Stimulated activated CD4-positive, alpha-beta T cell treated with anti-CD3 and anti-CD28 coated beads, Interleukin-1b, Interleukin-23, amount 100 ng/mL, for 48 hours (primary cell): ENCODE measurements around the gene KEL.
"Not testable (repeated sequence)": the region's sequence is repeated elsewhere in the genome, so short reads cannot be mapped to it uniquely, and the experiment has no call there.

Experiments used
- DNase-seq: peaks from one replicate; pipeline ENCODE4 v3.0.0-alpha.2; 2020

Gene KEL, protein sequence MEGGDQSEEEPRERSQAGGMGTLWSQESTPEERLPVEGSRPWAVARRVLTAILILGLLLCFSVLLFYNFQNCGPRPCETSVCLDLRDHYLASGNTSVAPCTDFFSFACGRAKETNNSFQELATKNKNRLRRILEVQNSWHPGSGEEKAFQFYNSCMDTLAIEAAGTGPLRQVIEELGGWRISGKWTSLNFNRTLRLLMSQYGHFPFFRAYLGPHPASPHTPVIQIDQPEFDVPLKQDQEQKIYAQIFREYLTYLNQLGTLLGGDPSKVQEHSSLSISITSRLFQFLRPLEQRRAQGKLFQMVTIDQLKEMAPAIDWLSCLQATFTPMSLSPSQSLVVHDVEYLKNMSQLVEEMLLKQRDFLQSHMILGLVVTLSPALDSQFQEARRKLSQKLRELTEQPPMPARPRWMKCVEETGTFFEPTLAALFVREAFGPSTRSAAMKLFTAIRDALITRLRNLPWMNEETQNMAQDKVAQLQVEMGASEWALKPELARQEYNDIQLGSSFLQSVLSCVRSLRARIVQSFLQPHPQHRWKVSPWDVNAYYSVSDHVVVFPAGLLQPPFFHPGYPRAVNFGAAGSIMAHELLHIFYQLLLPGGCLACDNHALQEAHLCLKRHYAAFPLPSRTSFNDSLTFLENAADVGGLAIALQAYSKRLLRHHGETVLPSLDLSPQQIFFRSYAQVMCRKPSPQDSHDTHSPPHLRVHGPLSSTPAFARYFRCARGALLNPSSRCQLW

DNA sequence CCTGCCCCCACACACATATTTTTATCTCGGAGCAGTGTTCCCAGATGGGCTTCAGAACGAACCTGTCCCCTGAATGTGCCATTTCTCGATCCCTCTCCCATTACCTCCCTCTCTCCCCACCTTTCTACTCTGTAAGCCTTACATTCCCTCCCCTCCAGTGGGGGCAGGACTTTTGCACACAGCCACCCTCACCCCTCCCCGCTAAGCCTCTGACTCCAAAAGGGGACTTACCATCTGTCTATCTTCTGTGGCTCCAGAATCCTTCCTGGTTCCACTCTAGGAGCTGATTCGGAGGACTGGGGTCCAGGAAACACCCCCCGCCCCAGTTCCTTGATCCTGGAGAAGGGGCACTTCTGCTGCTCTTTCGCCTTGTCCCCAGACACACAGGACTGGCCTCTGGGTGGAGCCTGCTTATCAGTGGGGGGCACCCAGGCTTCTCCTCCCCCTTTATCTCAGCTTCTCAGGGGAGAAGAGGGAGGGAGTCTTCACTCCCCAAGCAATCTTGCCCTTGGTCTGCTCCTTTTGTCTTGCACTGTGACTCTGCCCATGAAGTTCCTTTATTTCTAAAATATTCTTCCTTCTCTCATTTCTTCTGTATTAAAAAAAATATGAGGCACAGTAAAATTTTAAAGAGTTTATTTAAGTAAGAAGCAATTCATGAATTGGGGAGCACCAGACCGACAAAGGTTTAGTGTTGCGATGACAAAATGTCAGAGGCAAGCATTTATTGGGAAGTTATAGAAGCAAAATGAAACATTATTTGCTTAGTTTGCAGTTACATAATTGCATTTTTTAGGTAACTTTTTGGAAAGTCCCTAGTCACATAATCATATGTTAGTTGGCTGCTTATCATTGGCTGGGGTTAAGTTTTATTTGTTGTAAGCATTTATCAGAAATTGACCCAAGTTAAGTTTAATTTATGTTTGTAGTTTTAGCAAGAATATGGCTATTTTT lies at the start of gene KEL:
KEL (minus strand) TSS at position 391 of the 954 bp plus-strand sequence; CDS start at position 234, 157 bp downstream.
- DNase-seq, result no peak

DNA sequence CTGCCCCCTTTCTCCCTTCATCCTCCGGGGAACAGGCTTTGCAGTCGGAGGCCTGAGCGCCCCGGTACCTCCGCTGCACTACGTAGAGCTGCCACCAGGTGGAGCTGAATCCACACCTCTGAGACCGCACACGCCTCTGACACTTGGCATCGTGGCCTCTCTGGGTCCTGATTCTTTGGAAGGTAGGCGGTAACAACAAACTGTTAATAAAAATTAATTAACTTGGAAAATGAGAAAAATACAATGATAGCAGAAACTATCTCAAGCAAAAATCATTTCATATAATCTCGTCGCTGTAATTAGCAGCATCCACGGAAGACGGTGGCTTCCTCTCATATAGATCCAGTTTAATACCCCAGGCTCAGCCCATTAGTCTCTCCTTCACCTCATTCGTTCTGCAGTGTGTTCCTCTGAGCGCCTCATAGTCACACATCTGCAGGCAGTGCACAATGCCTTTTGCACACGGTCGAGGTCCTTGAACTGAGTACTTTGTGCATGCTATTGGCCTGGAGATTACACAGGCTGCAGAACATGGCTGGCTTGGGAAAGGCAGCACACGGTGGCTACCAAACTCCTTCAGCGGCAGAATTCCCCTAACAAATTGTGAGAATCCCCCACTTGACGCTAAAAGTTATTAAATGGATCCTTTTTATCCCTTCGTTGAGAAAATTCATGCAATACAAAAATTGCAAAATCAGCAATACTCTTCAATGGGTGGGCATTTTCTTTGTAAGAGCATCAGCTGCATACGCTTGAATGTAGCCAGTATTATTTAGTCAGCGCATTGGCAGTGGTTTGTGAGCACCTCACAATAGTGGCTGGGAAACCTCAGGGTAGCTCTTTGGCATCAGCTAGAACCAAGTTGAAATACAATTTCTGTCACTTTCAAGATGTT lies 46.1 kb upstream of the KEL start:
- DNase-seq, result peak; percentile 76

DNA sequence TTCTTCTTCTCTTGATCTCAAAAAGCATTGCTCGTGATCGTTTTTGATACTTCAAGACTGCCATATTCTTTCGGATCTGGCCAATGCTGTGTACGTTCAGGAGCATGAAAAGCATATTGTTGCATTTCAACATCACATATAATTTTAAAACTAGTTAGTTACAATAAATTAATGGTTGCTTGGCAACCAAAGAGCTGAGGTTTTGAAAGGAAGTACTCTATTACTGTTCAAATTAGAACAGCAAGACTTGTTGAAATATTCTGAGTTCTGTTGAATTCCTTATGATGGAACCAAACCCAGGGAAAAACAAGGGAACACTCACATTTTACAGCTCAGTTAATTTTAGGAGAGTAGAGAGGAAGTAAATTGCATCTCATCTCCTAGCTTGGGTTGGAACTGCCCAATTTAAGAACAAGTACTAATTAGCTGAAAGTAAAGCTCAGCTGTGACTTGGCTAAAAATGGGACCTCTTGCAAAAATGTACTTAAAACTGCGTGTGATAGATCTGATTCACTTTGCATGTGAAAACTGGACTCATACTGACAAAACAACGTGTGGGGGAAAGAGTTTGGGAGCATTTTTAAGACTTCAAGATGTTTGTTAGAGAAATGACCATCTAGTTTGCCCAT lies 43.6 kb upstream of the KEL start:
- DNase-seq, result no peak

DNA sequence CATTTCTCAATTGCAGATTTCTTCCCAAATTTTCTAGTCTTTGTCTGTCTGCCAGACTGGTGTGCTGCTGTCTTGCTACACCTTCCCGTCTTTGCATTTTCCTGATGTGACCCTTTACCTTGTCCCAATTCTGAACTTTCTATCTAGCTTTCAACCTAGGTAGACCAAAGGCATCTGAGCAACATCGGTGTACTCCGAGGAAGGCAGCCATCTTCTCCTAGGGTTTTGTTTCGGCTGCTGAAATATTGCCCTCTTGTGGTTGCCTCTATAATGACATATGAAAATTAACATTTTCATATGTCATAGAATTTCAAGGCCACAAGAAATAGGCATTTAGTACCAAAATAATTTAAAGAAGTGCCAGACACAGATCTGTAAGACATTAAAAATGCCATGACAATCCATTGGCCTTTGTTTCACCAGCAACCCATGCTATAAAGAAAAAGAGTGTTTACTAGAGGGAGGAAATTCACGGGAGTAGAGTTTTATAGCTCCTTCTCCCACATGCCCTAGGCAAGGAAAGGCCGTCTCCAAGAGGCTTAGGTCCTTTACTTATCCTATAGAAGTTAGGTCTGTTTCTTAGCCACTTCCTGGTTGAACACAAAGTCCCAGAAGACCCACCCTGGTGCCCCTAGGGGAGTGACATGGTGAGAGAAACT lies 41.4 kb upstream of the KEL start:
- peak; percentile 10 for DNase-seq

DNA sequence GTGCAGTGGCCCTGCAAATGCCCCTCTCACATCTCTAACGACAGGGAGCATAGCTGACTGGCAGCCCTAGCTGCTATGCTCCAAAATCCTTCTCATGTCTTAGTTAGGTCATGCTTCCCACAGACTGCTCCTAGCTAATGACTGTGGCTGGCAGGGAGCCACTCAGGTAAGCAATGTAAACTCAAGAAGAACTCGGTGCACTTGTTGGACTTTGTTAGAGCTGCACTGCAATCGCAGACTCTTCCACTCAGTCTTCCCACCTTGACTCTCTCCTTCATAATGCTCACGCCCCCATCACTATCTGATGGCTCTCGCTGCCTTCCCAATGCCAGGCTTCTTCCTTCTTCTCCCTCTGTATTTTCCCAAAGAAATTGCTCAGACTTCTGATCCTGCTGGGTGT lies 40.7 kb upstream of the KEL start:
- no peak for DNase-seq

DNA sequence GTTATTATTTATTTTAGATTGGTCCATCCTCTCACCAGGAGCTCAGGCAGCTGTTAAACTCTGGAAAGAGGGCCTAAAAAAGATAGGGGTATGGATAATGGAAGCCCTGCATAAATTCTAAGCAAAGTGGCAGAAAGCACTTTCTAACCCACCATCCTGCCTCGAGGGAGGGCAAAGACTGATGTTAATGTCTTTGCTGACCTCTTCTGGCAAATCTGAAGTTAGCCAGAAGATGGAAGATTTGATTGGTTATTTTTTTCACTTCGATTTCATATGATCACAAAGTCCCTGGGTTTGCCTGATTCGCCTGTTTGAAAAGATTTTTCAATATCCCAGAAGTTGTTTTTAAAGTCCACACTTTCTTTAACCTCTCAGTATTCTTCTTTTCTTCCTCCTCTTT lies 39.9 kb upstream of the KEL start:
- DNase-seq, result no peak

DNA sequence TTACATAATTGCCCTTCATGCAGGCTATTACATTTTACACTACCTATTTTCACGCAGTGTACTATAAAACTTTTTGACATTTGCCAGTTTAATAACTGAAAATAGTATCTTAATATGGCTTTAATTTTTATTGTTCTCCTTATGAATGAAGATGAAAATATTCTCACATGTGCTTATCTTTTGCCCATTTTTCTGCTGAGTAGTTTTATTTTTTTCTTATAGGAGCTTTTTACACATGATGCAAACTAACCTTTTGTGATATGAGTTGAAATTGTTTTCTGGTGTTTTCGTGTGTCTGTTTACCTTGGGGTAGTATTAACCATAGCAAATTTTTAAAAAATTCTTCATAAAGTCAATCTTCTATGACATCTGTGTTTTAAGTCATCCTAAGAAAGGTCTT lies 38.5 kb upstream of the KEL start:
- DNase-seq, result no peak

DNA sequence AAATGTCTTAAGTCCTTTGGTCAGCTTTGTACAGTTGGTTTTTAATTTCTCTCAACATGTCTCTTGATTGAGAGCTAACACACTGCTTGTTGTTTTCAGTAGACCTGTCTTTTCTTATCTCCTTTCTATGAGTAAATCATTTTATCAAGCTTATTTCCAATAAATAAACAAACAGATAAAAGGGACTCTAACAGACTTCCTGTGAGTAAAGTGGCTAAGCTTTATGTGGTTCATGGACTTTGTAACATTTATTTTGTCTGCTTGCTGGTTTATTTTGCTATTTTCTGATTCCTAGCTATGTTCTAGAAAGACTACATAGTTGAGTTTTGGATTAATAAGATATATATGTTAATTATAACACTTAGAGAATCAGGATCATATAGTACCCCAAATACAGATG lies 37.6 kb upstream of the KEL start:
- no peak for DNase-seq

DNA sequence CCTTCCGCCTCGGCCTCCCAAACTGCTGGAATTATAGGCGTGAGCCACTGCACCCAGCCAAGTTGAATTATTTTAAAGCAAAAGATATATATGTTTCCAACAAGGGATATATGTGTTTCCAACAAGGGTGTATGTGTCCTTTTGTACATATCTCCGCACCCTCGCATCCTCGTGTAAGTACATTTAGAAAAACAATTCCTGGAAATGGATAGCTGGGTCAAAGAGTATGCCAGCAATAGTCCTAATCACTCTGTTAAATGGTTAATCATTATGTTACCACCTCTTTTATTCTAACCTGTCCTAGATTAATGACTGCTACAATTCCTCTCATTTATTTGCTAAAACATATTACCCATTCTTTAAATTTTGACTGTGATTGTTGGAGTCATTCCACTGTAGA lies 36.8 kb upstream of the KEL start:
- no peak for DNase-seq

DNA sequence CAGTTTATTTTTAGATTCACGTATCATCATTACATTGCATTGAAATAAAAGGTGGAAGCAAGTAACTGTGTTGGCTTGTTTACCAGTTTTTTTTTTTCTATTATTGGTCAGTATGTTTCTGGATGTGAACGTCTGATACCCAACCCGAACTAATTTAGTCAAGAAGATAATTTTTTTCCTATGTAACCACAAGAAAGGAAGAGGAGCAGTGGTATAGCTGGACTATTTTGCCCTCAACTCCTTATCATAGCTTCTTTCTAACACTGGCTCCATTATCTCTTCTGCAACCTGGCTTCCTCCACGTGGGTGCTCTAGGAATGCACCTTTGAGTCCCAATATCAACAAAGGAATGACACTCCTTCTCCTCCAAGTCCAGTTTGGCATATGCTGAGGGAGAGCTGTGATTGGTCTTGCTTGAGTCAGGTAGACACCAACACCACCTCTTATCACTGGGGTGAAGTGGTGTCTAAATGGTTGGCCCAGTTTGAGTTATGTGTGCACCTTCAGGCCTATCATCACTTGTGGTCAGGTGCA lies 35.4 kb upstream of the KEL start:
- DNase-seq, result no peak

DNA sequence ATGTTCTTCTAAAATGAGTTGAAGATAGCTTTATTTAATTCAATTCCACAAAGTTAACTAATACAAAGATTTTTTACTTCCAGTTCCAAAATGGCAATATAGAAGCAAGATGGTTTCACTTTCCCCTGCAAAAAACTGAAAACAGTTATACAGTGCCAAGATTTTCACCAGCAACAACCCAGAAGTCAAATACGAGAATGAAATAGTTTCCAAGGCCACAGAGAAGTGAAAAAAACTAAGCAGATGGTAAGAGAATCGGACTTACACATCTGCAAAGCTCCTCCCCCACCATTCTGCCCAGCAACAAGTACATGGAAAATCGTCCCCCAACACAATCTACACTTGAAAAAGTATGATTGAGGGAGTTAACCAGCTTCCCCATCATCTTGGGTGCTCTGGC lies 30.3 kb upstream of the KEL start:
- no peak for DNase-seq

DNA sequence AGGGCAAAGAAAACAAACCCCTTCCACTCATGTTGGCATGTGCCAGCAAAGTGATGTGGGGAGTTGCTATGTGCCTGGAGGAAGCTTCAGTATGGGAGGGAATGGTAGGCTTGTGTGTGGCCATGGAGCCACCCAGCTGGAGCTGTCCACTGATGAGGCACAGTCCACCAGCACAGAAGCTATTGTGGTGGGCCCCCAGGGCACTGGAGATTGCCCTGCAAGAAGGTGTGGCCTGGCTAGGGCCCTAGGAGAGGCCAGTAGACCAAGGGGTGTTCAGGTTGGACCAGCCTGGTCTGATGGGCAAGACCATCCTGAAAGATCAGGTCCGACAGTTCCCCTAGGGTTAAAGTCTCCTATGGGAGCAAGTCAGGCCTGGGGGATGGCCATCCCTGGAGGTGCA lies 22.1 kb upstream of the KEL start:
- DNase-seq, result no peak

DNA sequence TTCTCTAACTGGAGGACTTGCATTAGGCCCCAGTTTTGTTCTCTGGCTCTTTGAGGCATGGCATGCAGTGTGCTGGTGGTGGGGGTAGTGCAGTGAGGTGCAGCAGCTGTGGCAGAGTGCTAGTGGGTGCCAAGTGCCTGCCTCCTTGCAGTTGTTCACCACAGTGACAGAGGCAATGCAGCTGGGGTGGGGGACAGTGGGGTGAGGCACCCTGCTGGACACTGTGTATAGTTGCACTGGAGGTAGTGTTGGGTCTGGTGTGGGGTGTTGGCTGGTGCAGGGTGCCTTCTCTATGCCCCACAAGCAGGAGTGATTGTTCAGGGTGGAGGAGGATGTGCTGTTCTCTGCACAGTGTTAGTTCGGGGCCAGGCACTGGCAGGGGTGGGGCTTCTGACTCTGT lies 21.7 kb upstream of the KEL start:
- no peak for DNase-seq

DNA sequence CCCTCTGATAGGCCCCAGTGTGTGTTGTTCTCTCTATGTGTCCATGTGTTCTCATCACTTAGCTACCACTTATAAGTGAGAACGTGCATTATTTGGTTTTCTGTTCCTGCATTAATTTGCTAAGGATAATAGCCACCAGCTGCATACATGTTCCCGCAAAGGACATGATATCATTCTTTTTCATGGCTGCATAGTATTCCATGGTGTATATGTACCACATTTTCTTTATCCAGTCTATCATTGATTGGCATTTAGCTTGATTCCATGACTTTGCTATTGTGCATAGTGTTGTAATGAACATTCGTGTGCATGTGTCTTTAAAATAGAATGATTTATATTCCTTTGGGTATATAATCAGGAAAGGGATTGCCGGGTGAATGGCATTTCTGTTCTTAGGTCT lies 16.2 kb upstream of the KEL start:
- DNase-seq, result not testable (repeated sequence)

DNA sequence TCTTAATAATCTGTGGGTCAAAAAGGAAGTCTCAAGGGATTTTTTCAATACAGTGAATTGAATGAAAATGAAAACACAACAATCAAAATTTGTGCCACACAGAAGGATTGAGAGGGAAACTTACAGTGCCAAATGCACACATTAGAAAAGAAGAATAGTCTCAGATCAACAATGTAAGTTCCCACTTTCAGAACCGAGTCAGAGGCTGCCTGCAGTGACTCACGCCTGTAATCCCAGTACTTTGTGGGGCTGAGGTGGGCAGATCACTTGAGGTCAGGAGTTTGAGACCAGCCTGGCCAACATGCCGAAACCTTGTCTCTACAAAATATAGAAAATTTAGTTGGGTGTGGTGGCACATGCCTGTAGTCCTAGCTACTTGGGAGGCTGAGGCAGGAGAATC lies 12.5 kb upstream of the KEL start:
- DNase-seq, result no peak

DNA sequence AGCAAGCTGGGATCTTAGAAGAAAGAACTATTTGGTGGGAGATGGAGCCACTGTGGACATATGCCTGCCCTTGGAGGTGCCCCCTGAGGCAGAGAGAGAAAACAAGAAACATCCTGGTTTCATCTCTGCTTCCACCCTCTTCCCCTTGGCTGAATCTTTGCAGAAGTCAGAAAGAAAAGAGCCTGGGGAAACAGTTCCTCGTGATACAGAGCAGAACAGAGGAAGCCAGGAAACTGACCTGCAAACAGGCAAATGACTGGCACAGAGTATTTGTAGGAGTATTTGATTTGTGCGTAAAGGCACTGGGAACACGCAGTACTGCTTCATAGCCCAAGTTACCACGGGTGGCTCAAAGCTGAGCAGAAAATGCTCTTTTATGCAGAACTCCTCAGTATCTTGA lies 7.0 kb upstream of the KEL start:
- DNase-seq, result no peak

DNA sequence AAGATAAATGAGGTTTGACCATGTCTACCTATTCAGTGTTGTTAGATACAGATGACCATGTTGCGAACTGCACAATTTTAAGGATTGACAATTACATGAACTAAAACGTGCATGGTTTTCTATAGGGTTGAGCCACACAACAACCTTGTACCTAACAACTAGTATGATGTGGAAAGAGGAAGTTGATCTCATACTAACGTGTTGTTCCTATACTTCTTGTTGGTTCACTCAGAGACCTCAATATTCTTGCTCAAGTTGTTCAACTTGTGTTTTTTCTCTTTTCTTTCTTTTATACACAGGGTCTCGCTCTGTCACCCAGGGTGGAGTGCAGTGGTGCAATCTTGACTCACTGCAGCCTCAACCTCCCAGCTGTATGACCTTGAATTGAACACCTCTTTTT lies 6.1 kb upstream of the KEL start:
- DNase-seq, result no peak

DNA sequence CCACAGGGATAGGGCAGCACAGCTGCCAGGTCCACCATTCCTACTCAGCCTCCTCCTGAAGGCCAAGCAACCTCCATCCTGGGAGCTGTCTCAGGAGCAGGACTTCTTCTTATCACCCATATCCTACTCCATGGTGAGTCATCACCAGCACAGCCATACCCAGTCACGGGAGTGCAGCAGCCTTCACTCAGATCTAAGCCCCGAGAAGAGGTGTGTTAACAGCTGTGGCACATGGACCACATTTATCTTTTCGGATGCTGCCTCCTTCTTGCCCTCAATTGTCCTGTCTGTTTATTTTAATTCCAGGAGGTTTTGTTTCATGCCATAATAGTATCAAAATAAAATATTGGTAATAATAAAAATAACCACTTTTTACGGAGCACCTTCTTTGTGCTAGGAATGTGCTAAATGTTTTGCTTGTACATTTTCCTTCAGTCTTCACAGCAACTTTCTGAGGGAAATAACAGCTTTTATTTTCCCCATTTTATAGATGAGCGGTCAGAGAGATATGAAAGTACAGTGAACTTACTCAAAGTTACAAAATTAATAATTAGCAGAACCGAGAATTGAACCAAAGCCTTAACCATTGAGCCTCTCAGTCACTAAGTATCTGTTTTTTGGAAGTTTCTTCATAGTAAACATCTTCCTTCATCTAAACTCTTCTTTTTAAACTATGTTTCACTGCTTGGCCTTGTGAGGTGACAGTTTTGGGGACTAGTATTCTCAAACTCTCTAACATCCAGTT lies 2.5 kb upstream of the KEL start:
- DNase-seq, result no peak

DNA sequence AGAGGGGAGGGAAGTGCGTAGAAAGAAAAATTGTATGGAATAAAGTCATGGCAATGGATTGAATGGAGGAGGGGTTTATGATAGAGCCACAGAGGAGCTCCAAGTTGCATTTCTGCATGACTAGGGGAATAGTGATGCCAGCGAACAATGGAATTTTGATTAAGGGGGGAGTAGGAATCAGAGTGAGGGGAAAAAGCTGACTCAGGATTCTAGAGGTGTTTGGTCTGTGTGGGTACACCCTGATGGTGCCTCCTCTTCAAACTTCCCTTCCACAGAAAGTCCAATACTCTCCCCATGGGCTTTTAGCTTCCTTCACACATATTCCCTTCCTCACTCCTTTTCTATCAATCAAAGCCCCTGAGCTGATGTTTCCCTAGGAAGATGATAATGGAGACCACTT lies 1.8 kb upstream of the KEL start:
- DNase-seq, result no peak

DNA sequence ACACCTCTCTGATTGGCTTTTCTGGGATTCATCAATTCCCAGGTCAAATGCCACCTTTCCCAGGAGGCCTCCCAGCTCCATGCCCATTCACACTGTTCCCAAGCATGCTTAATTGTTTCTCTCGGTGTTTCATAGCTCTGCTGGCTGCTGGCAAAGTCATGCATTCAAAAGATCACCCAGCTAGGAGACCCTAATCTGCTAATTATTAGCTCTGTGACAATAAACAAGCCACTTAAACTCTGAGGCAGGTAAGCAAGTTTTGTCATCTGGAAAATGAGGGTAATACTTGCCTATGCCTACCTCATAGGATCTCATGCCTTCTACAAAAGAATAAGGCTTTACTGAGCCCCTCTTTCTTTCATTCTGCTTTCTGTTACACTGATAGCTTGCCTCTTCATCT lies 828 bp upstream of the KEL start:
- no peak for DNase-seq
